HG03135 (cell line): ENCODE measurements around the gene NTRK3.
A peak's percentile ranks its signal among the peaks of the same experiment; 100 is the strongest.

ENCODE experiments used
- ATAC-seq: cut with Tn5 transposase; IDR thresholded peaks from one replicate; pipeline ENCODE4 v1.9.1; 2021; ENCODE audit warnings: mild to moderate bottlenecking, moderate library complexity; ENCODE audit not compliant: unreplicated experiment

Gene NTRK3

DNA sequence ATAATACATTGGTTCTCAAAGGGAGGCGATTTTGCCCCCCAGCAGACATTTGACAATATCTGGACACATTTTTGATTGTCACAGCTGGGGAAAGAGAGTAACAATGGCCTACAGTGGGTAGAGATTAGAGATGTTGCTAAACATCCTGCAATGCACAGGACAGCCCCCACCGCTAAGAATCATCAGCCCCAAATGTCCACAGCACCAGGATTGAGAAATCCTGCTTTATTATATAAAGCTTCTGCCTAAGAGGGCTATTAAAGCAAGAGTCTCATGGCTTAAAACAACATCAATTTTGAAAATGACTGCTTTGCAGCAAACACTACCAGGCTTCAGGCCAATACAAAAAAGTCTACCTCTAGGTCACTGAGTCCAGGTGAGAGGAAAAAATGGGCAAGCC lies 68.2 kb downstream of the NTRK3 start:
- ATAC-seq: no peak

- no peak for ATAC-seq
Measured at GRCh38 chr15:88187195-88187594, 69.3 kb downstream of the NTRK3 start.

DNA sequence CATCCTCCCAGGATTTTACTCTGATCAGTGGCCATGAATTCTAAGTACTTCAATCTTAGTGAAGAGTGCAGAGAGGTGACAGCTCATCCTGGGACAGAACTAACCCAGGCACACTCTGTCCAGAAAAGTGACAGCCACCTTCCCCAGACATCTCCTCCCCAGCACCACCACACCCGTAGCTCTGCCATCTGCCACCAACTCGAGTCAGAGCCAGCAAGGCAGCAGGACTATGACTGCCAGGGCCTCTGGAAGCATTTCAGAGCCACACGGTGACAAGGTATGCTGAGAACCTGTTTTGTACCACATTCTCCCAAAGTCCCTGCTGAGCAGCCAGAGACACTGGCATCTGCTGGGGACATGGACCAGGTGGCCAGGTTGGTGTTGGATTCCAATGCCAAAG lies 71.0 kb downstream of the NTRK3 start:
- ATAC-seq: no peak

- no peak for ATAC-seq
Measured at GRCh38 chr15:88181613-88182012, 74.9 kb downstream of the NTRK3 start.

DNA sequence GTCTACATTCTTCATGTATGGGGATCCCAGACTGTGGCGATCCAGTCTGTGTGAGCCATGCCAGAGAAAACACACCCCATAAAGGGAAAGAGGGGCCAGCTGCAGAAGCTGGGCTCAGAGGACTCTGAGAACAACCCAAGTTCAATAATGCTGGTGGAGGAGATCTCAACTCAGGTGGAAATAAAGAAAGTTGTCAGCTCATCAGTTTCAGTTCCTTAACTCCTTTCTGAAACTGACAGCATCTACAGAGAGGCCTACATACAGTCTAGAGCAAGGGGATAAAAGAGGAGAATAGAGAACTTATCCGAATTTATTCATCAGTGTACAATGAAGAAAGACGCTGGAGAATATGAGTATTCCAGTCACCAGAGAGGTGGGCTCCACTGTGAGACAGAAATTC lies 77.0 kb downstream of the NTRK3 start:
- peak; percentile 85 for ATAC-seq

- peak; percentile 64 for ATAC-seq
Measured at GRCh38 chr15:88178631-88179030, 77.9 kb downstream of the NTRK3 start.

DNA sequence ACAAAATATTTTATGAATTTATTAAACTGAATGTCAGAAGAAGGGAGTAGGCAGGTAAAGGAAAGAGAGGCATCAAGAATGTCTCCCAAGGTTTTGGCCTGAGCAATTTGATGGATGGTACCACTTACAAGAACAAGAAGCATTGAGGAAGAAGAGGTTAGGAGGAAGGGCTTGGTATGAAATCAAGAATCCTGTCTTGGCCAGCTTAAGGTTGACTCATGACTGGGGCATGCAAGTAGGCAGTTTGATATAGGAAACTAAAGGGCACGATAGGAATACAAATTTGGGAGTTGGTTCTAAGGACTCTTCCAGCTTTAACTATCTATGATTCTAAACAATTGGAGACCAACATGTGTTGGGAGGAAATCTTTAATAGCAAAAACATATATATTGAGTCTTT lies 79.1 kb downstream of the NTRK3 start:
- ATAC-seq: no peak

DNA sequence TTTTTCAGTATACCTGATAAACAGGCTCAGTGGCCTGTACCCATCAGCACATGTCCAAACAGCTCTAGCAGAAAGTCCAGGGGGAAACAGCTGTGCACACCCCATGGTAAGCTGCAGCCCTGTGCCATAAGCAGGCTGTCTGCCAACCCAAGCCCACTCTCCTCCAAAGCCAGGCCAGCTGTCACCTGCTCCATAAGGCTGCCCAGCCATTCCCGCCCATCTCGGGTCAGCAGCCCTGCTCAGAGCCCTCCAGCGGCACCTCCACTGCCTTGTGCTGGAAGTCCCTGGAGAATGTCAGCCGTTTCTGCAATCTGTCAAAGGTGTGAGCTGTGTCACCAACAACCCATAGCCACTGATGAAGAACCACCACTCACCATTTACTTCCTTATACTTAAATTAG lies 82.0 kb downstream of the NTRK3 start:
- no peak for ATAC-seq

GRCh38 chr15:88166082-88166993 lies 90.2 kb downstream of the NTRK3 start:
- peak; percentile 60 for ATAC-seq

DNA sequence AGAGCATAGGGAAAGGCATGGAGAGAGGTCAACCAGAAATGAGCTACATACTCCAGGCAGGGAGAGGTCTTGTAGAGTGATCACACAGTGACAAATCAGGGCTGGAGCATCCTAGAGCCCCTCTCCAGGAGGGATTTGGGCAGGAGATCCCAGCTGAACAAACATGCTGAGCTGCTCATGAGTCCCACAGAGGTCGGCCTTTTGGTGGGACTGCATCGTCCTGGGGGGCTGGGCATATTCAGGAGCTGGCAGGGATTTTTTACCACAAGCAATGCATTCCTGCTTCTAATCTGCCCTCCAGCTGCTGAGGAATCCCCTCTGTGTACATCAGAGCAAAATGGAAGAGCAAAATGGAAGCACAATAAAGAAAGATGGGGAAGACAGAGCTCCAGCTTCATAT lies 94.9 kb downstream of the NTRK3 start:
- ATAC-seq: no peak

- no peak for ATAC-seq
Measured at GRCh38 chr15:88155310-88155709, 101.2 kb downstream of the NTRK3 start.

DNA sequence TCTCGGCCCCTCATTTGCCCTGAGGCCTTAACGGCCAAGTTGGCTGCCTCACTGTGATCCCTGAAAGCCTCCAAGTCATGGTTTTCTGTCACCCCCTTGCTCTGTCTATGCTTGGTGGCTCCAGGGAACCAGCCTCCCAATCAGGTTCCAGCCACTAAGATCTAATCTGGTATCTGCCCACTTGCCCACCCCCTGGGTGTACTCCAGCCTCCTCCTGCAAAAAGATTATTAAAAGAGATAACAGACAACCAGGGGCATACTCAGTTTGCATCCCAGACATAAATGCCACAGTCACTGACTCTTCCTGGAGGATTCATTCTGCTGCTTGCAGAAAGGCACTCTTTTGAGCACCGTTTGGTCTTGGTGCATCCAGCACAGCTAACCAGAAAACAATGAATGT lies 103.9 kb downstream of the NTRK3 start:
- ATAC-seq: no peak

GRCh38 chr15:88147760-88148159 lies 108.8 kb downstream of the NTRK3 start:
- ATAC-seq: no peak

DNA sequence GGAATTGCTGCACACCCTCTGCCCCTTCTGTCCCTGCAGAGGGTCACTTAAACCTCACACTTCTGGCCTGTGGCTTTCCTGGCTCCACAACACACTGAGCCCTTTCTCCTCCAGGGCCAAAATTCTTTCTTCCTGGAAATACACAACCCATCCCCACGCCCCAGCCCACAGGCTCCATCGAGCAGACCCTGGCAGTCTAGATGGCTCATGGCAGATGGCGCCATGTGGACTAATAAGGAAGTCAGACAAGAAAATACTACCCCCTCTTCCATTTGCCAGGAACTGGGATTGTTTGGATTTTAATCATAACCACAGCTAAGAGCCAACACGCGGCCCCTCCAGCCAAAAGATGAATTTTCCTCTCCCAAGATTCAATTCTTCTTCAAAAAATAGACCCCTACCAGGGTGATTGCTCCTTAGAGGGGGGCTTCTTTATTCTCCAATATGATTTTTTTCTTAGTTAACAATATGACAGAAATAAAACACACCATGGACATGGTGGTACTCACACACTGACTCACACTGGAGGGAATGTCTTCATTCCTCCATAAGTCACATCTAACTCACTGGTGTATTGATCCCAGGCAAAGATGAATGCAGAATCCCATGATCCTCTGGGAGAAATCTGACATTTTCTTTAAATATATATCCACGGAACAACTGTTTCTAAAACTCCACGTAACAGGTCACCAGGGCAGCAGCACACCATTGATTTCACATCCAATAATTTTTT lies 111.5 kb downstream of the NTRK3 start:
- no peak for ATAC-seq

DNA sequence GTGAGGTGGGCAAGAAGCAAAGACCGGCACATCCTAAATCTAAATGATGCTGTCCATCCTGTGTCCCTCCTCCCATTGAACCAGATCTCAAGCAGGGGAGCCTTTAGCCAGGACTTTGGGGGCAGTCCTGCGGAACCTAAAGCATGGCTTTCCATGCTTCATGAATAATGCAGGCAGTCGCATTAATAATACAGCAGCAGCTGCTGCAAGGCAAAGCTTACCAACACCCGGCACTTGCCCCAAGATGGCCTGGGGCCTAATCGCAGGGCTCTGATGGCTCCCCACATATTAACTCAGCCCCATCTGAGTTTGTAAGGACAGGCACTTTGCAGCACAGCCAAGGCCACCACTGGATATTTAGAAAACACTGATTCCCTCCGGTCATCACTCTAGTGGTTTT lies 114.4 kb downstream of the NTRK3 start:
- ATAC-seq: no peak

GRCh38 chr15:88141269-88141889 lies 115.2 kb downstream of the NTRK3 start:
- ATAC-seq: no peak

DNA sequence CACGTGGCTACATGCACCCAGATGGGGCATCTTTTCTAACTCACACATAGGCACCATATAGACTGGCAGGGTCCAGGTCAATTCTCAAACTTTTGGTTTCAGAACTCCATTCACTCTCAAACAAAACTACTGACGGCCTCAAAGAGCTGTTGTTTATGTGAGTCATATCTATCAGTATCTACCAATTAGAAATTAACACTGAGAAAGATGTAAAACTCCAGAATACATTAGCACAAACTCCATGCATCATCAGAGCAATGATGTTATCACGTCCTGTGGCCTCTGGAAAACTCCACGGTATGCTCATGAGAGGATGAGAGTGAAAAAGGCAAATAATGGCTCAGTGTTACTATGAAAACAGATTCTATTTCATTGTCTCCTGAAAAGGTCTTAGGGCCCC lies 116.1 kb downstream of the NTRK3 start:
- ATAC-seq: no peak

- ATAC-seq: no peak
Measured at GRCh38 chr15:88139936-88140335, 116.6 kb downstream of the NTRK3 start.

DNA sequence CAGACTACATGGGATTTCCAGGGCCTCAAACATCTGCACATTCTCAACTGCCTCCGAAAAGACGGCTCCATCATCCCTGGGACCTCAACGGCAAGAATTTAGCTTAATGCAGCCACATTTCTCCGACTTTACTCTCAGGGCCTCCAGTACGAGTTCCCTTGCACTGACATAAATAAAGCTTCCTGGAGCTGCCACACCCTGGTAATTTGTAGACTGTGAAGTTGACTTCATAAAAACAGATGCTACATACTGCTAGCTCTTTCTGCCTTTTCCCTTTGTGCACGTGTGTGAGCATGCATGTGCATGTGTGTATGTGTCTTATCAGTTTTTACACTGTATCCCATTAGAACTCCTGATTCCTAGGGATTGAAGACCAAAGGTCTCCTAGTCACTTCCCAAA lies 122.7 kb downstream of the NTRK3 start:
- no peak for ATAC-seq

- ATAC-seq: no peak
Measured at GRCh38 chr15:88132499-88132898, 124.0 kb downstream of the NTRK3 start.

- no peak for ATAC-seq
Measured at GRCh38 chr15:88131937-88132336, 124.6 kb downstream of the NTRK3 start.

- ATAC-seq: no peak
Measured at GRCh38 chr15:88127432-88127790, 129.1 kb downstream of the NTRK3 start.
